HTR-8/SVneo (cell line): Measurements from ENCODE around the gene NKX1-1.
A peak's percentile ranks its signal among the peaks of the same experiment; 100 is the strongest.

Experiments used
- DNase-seq: peaks from one replicate; pipeline ENCODE4 v3.0.0; 2011; ENCODE audit warnings: low spot score, mixed read lengths; ENCODE audit not compliant: insufficient read length
- FAIRE-seq: peaks from 2 replicates; lab custom pipeline; 2011; peaks lifted over from hg19 to GRCh38; lab: Jason Lieb, UNC

NKX1-1 gene

DNA sequence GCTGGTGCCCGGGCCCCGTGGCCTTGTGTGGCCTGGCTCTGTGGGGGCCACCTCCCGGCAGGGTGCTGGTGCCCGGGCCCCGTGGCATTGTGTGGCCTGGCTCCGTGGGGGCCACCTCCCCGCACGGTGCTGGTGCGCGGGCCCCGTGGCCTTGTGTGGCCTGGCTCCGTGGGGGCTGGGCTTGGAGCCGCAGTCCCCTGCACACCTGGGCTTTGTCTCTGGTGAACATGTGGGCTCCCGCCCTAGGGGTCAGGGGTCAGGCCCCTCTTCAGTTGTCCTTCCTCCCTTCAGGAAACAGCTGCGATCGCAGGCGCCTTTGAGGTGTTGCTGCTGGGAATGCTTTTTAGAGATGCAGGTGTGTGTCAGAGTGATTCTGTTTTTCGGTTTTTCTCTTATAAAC lies 42.0 kb downstream of the NKX1-1 start:
- no peak for DNase-seq
- no peak for FAIRE-seq

DNA sequence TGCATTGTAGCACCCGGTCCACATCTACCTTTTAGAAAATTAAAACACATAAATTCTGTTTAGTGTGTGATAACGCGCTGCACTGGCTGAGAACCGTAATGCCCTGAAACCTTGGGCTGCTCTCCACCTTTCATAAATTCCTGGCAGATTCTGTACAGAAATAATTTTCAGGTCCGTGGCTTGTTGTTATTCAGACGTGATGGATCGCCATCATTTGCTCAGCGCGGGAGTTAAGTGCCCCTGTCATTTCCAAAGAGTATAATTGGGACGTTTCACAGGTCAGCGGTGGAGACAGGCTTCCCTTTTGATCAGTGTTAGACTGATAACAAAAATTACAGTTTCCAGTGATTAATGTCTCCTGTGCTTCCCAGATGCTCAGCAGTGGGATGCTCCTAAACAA lies 42.7 kb downstream of the NKX1-1 start:
- DNase-seq (no peak), FAIRE-seq (no peak)

DNA sequence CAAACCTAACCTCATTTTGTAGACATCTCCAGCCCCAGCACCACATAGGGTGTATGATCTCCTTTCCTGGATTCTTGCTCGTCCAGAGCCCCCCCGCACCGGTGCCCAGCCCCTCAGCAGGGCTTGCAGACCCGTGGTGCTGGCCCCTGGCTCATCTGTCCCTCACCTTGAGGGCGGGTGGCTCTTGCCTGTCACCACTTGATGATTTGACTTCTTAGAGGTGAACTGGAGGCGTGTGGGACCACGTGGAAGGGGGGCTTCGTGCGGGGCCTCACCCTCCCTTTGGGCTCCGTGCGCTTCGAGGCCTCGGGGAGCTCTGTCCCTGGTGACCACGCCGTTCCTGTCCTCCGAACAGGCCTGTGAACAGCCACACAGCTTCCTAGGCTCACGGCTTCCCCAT lies 43.7 kb downstream of the NKX1-1 start:
- DNase-seq (no peak), FAIRE-seq (no peak)

DNA sequence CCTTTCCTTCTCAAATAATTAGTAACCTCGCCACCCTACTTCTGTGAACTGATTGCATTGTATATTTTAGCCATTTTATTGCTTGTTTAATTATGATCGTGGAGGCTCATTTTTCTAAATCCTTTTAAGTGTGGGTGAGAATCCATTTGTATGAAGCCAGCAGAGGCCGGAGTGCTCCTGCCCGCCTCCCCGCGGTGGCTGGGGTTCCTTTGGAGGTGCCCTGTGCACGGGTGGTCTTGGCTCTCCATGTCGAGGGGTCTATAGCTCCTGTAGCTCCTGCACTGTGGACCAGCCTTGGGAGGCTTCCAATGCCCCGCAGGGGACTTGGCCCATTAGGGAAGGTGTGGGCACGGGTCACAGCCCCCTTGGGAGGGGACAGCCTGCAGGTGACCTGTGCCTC lies 44.2 kb downstream of the NKX1-1 start:
- DNase-seq (no peak), FAIRE-seq (no peak)

DNA sequence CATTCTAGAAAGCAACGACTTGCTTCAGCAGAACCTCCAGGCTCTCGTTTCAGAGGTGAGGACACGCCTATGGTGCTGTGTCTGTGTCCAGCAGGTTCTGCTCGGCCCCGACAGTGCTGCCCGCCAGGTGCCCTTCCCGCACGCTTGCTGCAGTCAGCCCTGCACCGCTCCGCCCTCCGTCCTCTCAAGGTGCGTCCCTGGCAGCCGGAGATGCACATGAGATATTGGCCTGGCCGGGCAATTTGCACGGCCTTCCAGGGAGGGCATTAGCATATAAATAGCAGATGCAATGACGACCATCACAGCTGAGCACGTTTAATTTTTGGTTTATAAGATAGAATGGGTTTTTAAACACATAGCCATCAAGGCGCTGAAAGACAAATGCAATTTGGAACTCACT lies 44.8 kb downstream of the NKX1-1 start:
- no peak for FAIRE-seq
- DNase-seq = no peak

DNA sequence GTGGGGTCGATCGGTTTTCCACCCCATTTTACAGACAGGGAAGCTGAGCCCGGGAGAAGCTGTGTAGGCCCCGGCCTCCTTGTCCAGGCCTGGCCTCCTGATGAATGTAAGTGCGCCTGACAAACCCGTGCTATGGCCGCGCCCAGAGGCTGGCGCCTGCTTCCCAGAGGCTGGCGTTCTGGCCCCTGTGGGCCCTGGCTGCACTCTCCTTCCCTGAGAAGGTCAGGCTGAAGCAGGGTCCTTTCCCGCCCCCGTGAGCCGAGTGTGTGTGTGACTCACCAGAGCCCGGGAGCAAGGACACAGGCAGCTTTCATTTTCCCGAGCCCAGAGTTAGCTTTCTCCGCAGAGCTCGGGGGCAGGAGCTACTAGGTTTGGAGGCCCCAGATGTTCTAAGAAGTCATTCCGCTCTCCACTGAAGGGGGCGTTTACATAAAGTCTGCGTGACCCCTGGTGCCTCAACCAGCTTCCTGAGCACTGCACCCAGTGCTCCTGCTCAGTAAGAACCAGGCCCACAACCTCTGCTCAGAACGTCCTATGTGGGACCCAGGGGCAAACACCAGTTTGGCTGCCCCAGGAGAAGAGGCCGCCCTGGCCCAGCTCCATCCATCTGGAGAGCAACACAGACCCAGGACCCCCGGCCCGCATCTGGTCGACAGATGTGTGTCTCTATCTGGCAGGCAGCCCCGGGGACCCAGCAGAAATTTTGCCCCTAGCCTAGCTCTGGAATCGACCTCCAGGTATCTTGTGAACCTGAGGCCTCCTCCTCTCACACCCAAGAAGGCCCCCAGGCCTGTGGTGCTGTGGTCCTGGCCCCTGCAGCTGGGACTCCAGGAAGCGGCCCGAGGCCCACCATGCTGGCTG lies 45.6 kb downstream of the NKX1-1 start:
- FAIRE-seq (no peak), DNase-seq (no peak)

DNA sequence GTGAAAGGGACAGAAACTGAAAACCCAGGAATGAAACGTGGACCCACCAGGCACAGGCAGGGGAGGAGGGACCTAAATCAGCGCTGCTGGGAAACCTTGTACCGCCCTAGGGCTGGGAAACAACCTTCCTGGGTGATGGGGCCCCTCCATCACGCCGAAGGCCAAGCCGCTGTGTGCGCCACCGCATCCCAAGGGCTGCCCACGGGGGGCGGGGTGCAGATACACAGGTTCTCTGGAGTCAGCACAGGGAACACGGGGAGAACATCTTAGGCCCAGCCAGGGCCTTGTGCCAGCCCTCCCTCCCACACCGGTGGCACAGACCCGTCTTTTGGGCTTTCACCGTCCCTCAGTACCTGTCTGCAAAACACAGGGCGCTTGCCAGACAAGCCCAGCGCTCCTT lies 46.3 kb downstream of the NKX1-1 start:
- FAIRE-seq (no peak), DNase-seq (no peak)

DNA sequence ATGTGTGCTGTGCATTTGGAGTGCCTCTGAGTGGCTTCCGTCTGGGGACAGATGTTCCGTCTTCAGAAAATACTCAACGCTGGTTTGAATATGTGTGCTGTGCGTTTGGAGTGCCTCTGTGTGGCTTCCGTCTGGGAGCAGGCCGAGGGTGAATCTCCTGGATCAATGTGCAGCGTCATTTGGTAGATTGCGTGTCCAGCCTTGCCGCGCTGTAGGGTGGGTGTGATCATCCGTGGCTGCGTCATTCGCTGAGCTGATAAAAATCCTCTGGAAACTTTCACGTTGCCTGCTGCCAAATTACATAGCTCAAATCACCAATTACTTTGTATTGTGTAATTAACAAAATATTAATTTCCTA lies 47.1 kb downstream of the NKX1-1 start:
- no peak for DNase-seq
- FAIRE-seq = no peak

DNA sequence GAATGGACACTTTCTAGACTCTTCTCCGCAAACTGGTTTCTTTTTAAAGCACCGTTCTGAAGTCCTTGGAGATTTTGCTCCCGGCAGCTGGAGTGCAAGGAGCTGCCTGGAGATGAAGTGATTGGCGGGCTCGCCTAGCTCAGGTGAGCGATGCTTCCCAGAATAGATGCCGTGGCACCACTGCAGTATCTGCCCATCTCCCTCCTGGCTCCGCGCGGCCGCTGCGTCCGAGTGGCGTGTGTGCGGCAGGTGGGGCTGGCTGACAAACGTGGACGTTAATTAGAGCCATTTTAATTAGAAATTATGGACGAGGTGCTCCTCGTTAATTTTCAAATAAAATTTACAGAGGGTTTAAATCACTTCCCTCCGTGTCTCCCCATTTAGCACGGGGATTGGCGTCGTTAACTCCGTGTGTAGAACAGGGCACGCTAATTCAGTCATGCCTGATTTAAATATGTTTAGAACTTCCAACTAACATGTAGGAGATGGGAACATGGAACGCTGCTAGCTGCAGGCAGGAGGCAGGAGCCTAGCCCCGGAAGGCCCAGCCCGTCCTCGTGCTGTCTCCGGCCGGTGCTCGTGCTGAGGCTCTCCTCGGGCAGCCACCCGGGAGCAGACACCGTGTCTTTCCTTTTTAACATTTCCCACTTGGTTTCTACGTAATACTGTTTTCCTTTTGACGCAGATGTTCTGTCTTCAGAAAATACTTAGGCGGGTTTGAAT lies 47.7 kb downstream of the NKX1-1 start:
- no peak for DNase-seq
- no peak for FAIRE-seq

DNA sequence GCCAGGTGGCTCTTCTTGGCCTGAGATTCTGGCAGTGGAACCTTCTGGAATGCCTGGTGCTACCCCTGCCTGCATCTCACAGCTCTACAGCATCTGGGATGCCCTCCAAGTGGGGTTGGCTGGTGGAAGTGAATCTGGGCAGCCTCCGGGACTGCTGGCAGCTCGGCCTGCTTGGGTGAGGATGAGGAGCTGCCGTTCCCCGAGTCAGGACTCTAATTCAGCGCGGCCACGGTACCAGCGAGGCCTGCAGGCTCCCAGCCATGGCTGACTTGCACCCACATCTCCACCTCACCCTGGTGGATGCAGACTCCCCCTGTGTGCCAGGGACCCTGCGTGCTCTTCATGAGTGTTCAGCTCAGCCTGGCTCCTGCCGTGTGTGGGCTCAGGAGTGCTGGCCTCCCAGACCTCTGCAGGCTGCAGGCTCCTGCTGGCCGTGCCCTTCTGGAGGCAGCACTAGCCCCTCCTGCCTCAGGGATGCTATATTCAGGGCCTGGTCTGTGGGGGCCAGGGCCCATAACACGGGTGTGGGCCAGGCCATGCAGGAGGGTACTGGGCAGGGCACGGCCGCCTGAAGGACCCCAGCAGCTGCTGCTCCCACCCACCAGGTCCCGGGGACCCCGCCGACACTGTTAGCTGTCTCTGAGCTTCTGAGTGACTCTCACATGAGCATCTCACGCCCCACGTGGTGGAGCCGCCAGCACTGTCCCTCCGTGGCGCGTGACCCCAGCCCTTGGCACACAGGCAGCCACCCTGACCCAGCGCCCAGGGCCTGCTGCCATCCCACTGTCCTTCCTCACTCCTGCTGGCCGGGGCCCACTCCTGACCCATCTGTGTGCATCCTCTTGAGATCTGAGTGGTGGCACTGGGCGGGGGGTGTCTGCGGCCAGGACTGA lies 48.6 kb downstream of the NKX1-1 start:
- no peak for DNase-seq
- FAIRE-seq = no peak

DNA sequence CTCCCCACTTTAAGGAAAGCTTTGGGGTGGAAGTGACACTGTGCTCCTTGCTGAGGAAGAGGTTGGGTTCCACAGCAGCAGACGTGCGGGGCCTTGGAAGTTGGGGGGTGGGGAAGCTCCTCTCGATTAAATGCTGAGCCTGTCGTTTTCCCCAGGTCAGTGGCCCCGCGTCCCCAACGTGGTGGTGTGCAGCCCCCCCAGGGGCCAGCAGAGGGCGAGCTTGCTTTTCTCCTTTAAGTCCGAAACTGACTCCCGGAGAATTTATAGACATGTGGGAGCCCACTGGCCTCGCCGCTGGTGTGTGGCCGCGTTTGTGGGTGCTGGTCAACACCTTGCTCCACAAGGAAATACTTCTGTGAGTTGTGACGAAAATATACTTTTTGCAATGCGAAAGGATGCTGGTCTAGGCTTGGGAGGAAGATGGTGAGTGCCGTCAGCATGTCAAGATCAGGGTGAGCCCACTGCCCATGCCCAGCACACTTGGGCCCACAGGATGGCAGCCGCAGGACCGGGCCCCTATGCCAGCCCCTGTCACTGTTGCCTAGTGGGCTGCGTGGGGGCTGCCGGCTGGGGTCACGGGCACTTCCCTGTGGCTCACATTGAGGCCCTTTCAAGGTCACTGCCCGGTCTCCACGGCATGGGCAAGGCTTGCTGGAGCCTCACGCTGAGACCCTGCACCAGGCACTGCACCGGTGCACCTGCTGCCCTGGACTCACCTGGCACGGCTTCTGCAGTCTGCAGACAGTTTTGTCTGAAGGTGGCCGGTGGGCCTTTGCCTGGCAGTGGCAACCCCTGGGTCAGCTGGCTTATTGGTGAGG lies 49.9 kb downstream of the NKX1-1 start:
- FAIRE-seq (no peak), DNase-seq (peak; percentile 67)

DNA sequence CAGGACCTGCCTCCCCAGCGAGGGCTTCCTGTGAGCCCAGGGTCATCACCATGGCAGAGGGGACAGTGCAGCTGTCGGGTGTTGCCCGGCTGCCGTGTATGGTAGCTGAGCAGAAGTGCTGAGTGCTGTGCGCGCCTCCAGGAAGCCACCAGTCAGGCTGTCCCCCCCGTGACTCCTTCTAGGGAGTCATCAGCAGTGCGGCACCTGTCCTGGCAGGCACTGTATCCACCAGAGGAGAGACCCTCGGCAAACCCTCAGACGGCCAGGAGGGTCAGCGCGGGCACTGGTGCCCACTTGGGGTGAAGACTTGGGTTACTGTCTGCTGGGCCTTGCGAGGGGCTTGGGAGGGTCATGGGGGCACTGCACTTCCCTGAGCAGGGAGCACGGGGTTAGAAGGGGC lies 50.9 kb downstream of the NKX1-1 start:
- FAIRE-seq (no peak), DNase-seq (no peak)

DNA sequence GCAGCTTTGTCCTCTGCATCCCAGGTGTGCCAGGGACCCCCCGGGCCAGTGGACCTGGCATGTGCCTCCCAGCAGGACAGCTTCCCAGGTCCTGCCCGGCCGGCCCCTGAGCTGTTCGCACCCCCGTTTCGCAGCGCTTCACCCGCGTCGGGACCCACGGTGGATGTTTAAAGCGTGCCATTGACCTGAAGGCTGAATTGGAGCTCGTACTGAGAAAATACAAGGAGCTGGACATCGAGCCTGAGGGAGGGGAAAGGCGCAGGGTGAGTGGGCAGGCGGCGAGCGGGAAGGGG lies 51.3 kb downstream of the NKX1-1 start:
- no peak for FAIRE-seq
- DNase-seq = no peak

DNA sequence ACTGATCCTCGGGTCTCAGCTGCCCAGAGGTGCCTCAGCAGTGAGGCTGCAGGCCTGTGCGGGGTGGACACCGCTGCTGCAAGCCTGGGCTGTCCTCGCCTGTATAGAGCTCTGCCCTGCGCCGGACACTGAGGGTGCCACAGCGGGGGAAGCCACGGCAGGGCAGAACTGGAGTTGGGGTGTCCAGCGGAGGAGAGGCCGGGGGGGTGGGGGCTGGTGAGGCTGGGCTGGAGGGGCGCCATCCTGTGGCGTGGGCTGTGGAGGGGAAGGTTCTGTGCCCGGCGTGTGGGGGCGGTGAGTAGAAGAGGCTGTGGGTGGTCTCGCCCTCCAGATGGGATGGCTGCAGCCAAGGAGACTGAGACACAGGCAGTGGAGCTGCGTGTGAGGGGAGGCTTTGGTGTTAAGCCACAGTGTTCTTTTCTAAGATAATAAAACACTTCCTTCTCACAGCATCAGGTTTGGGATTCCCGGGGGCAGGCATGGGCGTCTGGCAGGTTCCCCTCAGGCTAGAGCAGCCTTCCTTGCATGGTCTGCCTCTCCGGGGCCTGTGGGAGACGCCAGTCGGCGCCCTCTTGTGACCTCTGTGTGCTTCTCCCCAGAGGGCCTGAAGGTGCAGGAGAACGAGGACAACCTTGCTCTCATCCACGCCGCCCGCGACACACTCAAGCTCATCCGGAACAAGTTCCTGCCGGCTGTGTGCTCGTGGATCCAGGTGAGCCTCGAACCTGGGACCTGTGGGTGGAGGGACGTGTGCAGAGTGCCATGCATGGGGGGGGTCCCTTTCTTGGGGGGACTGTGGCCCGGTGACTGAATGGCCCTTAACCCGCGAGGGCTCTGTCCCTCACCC lies 51.9 kb downstream of the NKX1-1 start:
- FAIRE-seq (no peak), DNase-seq (no peak)

DNA sequence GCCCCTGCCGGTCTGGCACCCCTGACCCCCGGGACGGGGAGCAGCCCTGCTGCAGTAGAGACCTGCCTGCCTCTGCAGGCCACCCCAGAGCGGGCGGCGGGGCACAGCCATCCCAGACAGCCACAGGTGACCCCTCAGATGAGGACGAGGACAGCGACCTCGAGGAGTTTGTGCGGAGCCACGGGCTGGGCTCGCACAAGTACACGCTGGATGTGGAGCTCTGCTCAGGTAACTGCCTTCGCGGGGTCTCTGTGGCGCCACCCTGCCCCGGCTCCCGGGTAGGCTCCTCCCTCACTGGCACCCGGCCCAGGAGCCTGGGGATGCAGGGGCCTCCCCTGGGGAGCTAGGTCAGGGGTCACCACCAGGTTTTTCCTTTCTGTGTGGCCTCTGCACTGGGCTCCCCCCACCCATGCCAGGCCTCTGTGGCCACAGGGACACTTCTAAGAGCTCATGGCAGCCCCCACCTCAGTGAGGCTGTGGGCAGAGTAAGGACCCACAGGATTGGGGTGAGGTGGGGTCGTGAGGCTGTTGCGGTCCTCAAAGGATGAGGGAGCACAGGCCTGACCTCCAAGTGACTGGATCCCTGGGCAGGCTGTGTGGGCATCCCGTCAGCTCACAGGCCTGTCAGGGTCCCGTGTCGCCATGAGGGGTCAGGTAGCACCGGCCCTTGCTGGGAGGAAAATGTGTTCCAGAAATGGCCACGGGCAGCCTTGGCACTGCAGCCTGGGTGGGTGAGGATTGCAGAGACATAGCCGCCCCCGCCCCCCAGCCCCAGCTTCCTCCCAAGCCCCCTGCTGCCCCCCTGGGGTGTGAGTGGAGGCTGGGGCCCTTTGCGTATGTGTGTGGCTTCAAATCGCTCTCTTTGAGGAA lies 52.8 kb downstream of the NKX1-1 start:
- DNase-seq (no peak), FAIRE-seq (peak; percentile 44)
